Psoas muscle (tissue), 8 donors: ENCODE data around the gene ATP6V0E2. TPM values are rescaled to one million over a fixed set of nuclear protein-coding genes. Genes with fewer than 3 reads are reported as not detected.

Source experiments
- ATAC-seq, 4 donors: fragments of 200-7000 bp; cut with Tn5 transposase; one replicate each; pipeline ENCODE4 v1.9.1; 2020; ENCODE audit warnings: moderate library complexity in 3 of 4, mild to moderate bottlenecking in 2 of 4
- DNase-seq, 2 donors: peaks; one replicate each; pipeline ENCODE4 v3.0.0-alpha.2; 2020
- H3K27ac ChIP-seq: fragments of 200-600 bp; one replicate; pipeline ENCODE4 v1.8.0; 2022
- H3K27me3 ChIP-seq, 3 donors: fragments of 200-600 bp in 1 of 3; one replicate each; pipeline versions ENCODE4 v1.6.1 to v1.8.0; 2013 to 2022; ENCODE audit warnings: low read length in 2 of 3, mild to moderate bottlenecking in 2 of 3, moderate library complexity in 1 of 3; ENCODE audit not compliant: insufficient read depth in 3 of 3
- H3K36me3 ChIP-seq, 2 donors: fragments of 200-600 bp in 1 of 2; one replicate each; pipeline versions ENCODE4 v1.6.1 to v1.8.0; 2013 to 2022; ENCODE audit warnings: low read depth in 1 of 2, mild to moderate bottlenecking in 1 of 2, moderate library complexity in 1 of 2; ENCODE audit not compliant: insufficient read depth in 1 of 2
- H3K4me1 ChIP-seq: fragments of 200-600 bp; one replicate; pipeline ENCODE4 v1.8.0; 2022
- H3K4me3 ChIP-seq: fragments of 200-600 bp; one replicate; pipeline ENCODE4 v1.8.0; 2022; ENCODE audit warnings: mild to moderate bottlenecking
- H3K9me3 ChIP-seq: fragments of 200-600 bp; one replicate; pipeline ENCODE4 v1.8.0; 2022
- WGBS, 3 donors: extraction: QIAGEN DNeasy Blood & Tissue Kit; methylation state at CpG; one replicate each; pipeline versions ENCODE4 v1.1.6 to v1.1.7; 2013; 5-methylcytosine and 5-hydroxymethylcytosine counted together
- intact Hi-C, 2 donors: fragments of 100-400 bp; cut with DNase I; formaldehyde crosslinking; loops; one replicate each; pipeline versions ENCODE4 v1.11.0 to v1.14.2; 2022
- polyA plus RNA-seq, 3 donors: library from polyadenylated mRNA; stranded (reverse); fragments of 200-250 nt; gene quantifications; one replicate each; pipeline ENCODE4 v1.2.3, GENCODE V29; 2013
- total RNA-seq, 4 donors: library from RNA; stranded (reverse); fragmentation: NEBNext Ultra II Directional in 2 of 4; extraction: Animal tissue kit (Norgen Biotek cat#: 25700) in 2 of 4; gene quantifications; one replicate each; pipeline versions ENCODE4 v1.2.1 to v1.2.4, GENCODE V29; 2021 to 2023
- TF ChIP-seq, protein P1 (sequence below): fragments of 200-600 bp; IDR thresholded peaks from one replicate; pipeline ENCODE4 v1.8.0; 2022; ENCODE audit warnings: antibody characterized with exemption
- donor health status: healthy with polysubstance abuse.
- donor health status: DM: no; HTN: no; CAD: no; lungs with moderate emphysema.
- donor health status: Bipolar disorder and iron deficiency.
- donor health status: healthy.
- donor health status: DM: yes; HTN: yes; CAD: no.
- donor health status: DM: no; HTN: no; CAD: no.
- donor health status: DM: no; HTN: no; CAD: no.
- donor health status: DM: yes; HTN: yes; CAD: no.

The ATP6V0E2 gene
- total and polyA plus RNA-seq, 7 donors, result 3.7 to 12.8 (median 11.3) TPM

DNA sequence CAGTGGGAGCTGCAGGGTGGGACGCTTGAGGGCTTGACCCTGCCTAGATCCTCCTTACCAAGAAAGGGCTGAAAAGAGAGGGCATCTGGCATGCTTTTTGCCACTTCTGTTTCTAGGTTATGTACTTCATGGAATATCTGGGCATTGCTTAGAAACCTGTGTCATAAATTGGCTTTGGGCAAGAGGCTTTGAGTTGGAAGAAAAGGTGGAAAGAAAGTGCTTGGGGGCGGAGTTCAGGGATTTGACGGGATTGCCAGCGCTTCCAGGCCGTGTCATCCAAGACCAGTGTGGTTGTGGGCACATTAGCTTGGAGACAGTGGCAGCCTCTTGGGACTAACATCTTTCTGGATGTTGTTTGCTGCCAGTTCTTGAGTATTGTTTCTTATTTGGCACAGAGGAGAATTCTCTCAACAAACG is 34.8 kb upstream of the ATP6V0E2 start:
- intact Hi-C loops, result loop anchor here in 1 of 2 donors (5.0 kb wide), 1 partner anchor 67 kb away; the partner anchor contains the start of gene ZNF467
- no peaks in the 10 kb centered on the region for H3K36me3 ChIP-seq
- H3K4me3 ChIP-seq, result peak overlapping the region; percentile 83
- no peaks in the 10 kb centered on the region for H3K9me3 ChIP-seq
- peaks cover 20% of the 10 kb centered on the region for H3K4me1 ChIP-seq
- ATAC-seq (no peak), DNase-seq (no peak)
- peak overlapping the region; percentile 82 for H3K27ac ChIP-seq
- H3K27me3 ChIP-seq, result no peaks in the 10 kb centered on the region
- WGBS, 3 donors, result 7 to 11% (median 9%) methylated on average over 6 of the region's 6 CpGs
- TF ChIP-seq, protein P1, sequence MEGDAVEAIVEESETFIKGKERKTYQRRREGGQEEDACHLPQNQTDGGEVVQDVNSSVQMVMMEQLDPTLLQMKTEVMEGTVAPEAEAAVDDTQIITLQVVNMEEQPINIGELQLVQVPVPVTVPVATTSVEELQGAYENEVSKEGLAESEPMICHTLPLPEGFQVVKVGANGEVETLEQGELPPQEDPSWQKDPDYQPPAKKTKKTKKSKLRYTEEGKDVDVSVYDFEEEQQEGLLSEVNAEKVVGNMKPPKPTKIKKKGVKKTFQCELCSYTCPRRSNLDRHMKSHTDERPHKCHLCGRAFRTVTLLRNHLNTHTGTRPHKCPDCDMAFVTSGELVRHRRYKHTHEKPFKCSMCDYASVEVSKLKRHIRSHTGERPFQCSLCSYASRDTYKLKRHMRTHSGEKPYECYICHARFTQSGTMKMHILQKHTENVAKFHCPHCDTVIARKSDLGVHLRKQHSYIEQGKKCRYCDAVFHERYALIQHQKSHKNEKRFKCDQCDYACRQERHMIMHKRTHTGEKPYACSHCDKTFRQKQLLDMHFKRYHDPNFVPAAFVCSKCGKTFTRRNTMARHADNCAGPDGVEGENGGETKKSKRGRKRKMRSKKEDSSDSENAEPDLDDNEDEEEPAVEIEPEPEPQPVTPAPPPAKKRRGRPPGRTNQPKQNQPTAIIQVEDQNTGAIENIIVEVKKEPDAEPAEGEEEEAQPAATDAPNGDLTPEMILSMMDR, result no peak

DNA sequence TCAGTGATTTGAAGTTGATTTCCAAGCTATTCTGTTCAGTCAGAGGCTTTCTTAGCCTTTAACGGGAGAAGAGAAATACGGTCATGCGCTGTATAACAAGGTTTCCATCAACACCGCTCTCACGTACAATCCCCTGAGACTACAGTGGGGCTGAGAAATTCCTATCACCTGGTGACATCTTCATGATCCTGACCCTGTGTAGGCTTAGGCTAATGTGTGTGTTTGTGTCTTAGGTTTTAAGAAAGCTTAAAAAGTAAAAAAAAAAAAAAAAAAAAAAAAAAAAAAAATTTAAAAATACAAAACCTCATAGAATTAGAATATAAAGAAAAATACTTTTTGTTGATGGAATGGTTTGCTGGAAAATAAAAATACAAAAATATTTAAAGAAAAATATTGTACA is 33.8 kb upstream of the ATP6V0E2 start:
- intact Hi-C loops, result loop anchor here in 1 of 2 donors (5.0 kb wide), 1 partner anchor 68 kb away; the partner anchor contains the start of gene ZNF467

DNA sequence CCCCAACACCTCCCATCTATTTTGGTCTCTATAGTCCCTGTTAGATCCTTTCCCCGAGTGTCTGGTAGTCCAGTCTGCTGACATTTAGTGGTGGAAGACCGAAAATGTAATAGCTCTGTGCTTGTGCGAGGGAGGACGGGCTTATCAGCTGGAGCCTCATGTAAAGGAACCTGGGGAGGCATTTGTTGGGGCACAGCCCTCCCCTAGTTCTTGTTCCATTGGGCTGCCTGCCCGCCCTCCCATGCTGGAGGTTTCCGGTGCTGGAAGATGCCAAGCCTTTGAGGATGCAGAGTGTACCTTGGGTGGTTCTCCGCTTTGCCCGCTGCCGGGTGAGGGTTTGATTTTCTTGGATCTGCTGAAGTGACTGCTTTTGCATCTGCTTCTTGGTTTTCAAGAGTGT is 30.2 kb upstream of the ATP6V0E2 start:
- Histone ChIP-seq H3K9me3 (no peaks in the 10 kb centered on the region), H3K4me1 (peaks cover 20% of the 10 kb centered on the region), H3K27me3 (no peaks in the 10 kb centered on the region), H3K36me3 (peaks cover 0 to 32% of the 10 kb centered on the region in 2 donors), H3K27ac (no peak overlapping the region), H3K4me3 (no peak overlapping the region)
- WGBS, 3 donors, result 88 to 95% (median 92%) methylated on average over 9 of the region's 9 CpGs
- ATAC-seq, result no peak
- intact Hi-C loops, result no loop called here
- DNase-seq, result no peak
- TF ChIP-seq, protein P1, result no peak

More for the DNA sequence above, 33.8 kb upstream of the ATP6V0E2 start:
- Histone ChIP-seq H3K27me3 (no peaks in the 10 kb centered on the region), H3K27ac (no peak overlapping the region), H3K36me3 (peaks cover 0 to under 1% of the 10 kb centered on the region in 2 donors), H3K4me1 (peaks cover 20% of the 10 kb centered on the region), H3K9me3 (no peaks in the 10 kb centered on the region), H3K4me3 (peak overlapping the region; percentile 83)
- no peak for DNase-seq
- WGBS, 3 donors, result 95 to 97% (median 96%) methylated on average over 5 of the region's 5 CpGs
- no peak for ATAC-seq
- TF ChIP-seq, protein P1, result no peak

DNA sequence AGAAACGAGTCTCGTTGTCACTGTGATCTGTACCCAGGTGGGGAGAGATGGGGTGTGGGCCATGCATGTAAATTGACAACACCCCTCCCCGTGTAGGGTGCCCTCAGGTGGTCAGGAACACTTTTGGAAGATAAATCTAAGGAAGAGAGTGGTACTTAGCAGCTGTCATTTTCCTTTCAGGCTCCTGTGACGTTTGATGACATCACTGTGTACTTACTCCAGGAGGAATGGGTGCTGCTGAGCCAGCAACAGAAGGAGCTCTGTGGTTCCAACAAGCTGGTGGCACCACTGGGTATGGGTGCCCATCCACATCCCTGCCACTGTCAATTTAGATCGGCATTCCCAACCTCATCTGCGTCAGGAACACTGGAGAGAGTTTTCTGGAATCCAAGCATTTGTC is 29.3 kb upstream of the ATP6V0E2 start:
- Histone ChIP-seq H3K4me1 (peaks cover 14% of the 10 kb centered on the region), H3K27me3 (no peaks in the 10 kb centered on the region), H3K36me3 (peaks cover 0 to 41% of the 10 kb centered on the region in 2 donors), H3K9me3 (no peaks in the 10 kb centered on the region), H3K4me3 (no peak overlapping the region), H3K27ac (no peak overlapping the region)
- ATAC-seq (no peak), DNase-seq (no peak)
- TF ChIP-seq, protein P1, result no peak
- intact Hi-C loops, result no loop called here
- 54 to 67% (median 55%) methylated on average over 6 of the region's 6 CpGs for WGBS, 3 donors
